Liver (tissue), 2 donors: ENCODE measurements around the gene JMJD1C.

Source experiments
- YY1 ChIP-seq: IDR thresholded peaks from 2 replicates; pipeline ENCODE4 v1.6.1; 2016; ENCODE audit warnings: antibody characterized with exemption, mild to moderate bottlenecking
- ZBTB33 ChIP-seq: IDR thresholded peaks from 2 replicates; pipeline ENCODE4 v1.6.1; 2016; ENCODE audit warnings: antibody characterized with exemption
- TF ChIP-seq, protein P1 (sequence below): fragments of 150-350 bp; IDR thresholded peaks from 2 replicates; pipeline ENCODE4 v1.5.1; 2017; ENCODE audit warnings: improper control_type of control experiment, low read depth, low read length; ENCODE audit not compliant: missing input control
- donor health status: healthy.

DNA sequence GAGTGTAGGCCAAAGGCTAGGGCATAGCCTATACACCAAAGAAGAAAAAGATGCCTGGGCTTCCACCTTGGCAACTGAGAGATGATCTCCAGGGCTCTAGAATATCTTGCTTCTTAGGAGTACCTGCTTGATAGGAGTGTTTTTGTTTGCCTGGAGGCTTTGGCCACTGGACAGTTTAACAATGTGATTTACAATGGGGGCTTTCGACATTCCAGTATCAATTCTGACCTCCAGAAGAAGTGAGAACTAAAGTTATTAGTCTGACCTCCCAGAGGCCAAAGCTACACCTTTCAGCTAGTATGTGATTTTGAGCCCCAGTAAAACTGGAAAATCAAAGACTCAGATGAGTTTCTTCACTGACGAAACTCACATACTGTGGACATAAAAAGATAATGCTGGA, 96.1 kb downstream of the JMJD1C start:
- TF ChIP-seq ZBTB33 (no peak), YY1 (no peak)
- TF ChIP-seq, protein P1, sequence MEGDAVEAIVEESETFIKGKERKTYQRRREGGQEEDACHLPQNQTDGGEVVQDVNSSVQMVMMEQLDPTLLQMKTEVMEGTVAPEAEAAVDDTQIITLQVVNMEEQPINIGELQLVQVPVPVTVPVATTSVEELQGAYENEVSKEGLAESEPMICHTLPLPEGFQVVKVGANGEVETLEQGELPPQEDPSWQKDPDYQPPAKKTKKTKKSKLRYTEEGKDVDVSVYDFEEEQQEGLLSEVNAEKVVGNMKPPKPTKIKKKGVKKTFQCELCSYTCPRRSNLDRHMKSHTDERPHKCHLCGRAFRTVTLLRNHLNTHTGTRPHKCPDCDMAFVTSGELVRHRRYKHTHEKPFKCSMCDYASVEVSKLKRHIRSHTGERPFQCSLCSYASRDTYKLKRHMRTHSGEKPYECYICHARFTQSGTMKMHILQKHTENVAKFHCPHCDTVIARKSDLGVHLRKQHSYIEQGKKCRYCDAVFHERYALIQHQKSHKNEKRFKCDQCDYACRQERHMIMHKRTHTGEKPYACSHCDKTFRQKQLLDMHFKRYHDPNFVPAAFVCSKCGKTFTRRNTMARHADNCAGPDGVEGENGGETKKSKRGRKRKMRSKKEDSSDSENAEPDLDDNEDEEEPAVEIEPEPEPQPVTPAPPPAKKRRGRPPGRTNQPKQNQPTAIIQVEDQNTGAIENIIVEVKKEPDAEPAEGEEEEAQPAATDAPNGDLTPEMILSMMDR, result no peak
